GM21381 (cell line): ENCODE measurements around the gene GRM1.

Source experiments
- ATAC-seq: cut with Tn5 transposase; IDR thresholded peaks from one replicate; pipeline ENCODE4 v1.9.1; 2021; ENCODE audit warnings: mild to moderate bottlenecking, moderate library complexity; ENCODE audit not compliant: unreplicated experiment

The GRM1 gene

GRCh38 chr6:146095481-146095880 lies 66.6 kb downstream of the GRM1 start:
- ATAC-seq = no peak

GRCh38 chr6:146097586-146097985 lies 68.7 kb downstream of the GRM1 start:
- no peak for ATAC-seq

GRCh38 chr6:146100776-146101175 lies 71.9 kb downstream of the GRM1 start:
- no peak for ATAC-seq

- ATAC-seq = no peak
These were observed 74.7 kb downstream of the GRM1 start for GRCh38 chr6:146103416-146104072.

GRCh38 chr6:146106532-146106931 lies 77.7 kb downstream of the GRM1 start:
- no peak for ATAC-seq

GRCh38 chr6:146110990-146111389 lies 82.1 kb downstream of the GRM1 start:
- ATAC-seq = no peak

- no peak for ATAC-seq
These were observed 83.1 kb downstream of the GRM1 start for GRCh38 chr6:146111881-146112450.

GRCh38 chr6:146113084-146113623 lies 84.3 kb downstream of the GRM1 start:
- no peak for ATAC-seq

GRCh38 chr6:146123616-146124015 lies 94.8 kb downstream of the GRM1 start:
- no peak for ATAC-seq

- no peak for ATAC-seq
These were observed 98.8 kb downstream of the GRM1 start for GRCh38 chr6:146127447-146128215.

- ATAC-seq = no peak
These were observed 105.0 kb downstream of the GRM1 start for GRCh38 chr6:146133866-146134265.

GRCh38 chr6:146135167-146135566 lies 106.3 kb downstream of the GRM1 start:
- no peak for ATAC-seq

GRCh38 chr6:146146836-146147235 lies 118.0 kb downstream of the GRM1 start:
- no peak for ATAC-seq

- no peak for ATAC-seq
These were observed 120.9 kb downstream of the GRM1 start for GRCh38 chr6:146149770-146150169.

- ATAC-seq = peak; percentile 95
These were observed 124.3 kb downstream of the GRM1 start for GRCh38 chr6:146153040-146153758.

GRCh38 chr6:146154197-146154596 lies 125.3 kb downstream of the GRM1 start:
- ATAC-seq = no peak

GRCh38 chr6:146161664-146162063 lies 132.8 kb downstream of the GRM1 start:
- no peak for ATAC-seq

- ATAC-seq = no peak
These were observed 141.0 kb downstream of the GRM1 start for GRCh38 chr6:146169872-146170271.

- no peak for ATAC-seq
These were observed 148.9 kb downstream of the GRM1 start for GRCh38 chr6:146177785-146178184.

GRCh38 chr6:146183831-146184230 lies 155.0 kb downstream of the GRM1 start:
- ATAC-seq = no peak

- ATAC-seq = no peak
These were observed 155.8 kb downstream of the GRM1 start for GRCh38 chr6:146184701-146185100.
